GM23338 (cell line): Measurements from ENCODE around the gene TEX13B.

ENCODE experiments used
- CTCF ChIP-seq, 2 experiments: fragments of 200-600 bp in 1 of 2; sonication (generic) in 1 of 2; conservative IDR thresholded peaks; 2 replicates each; pipeline versions ENCODE4 v1.5.1 to v1.6.1; 2016 to 2017; ENCODE audit warnings: antibody characterized with exemption in 2 of 2, low read depth in 2 of 2, mild to moderate bottlenecking in 2 of 2, moderate library complexity in 1 of 2
- ETS1 ChIP-seq: IDR thresholded peaks from 2 replicates; pipeline ENCODE4 v1.6.1; 2016; ENCODE audit warnings: antibody characterized with exemption
- JUNB ChIP-seq: IDR thresholded peaks from one replicate; pipeline ENCODE4 v1.6.1; 2016; ENCODE audit warnings: antibody characterized with exemption; ENCODE audit not compliant: unreplicated experiment
- POLR2AphosphoS5 ChIP-seq: IDR thresholded peaks from 2 replicates; pipeline ENCODE4 v1.6.1; 2016; ENCODE audit warnings: antibody characterized with exemption, low read depth
- REST ChIP-seq: IDR thresholded peaks from one replicate; pipeline ENCODE4 v1.6.1; 2018; ENCODE audit warnings: antibody characterized with exemption; ENCODE audit not compliant: unreplicated experiment
- ZNF462 ChIP-seq: fragments of 250-450 bp; sonication (Bioruptor Pico); IDR thresholded peaks from 2 replicates; pipeline ENCODE4 v1.5.0; 2020; ENCODE audit warnings: mild to moderate bottlenecking, moderate library complexity

- TF ChIP-seq ZNF462 (CRISPR knock-in tag) (no peak), JUNB (no peak), REST (no peak), ETS1 (no peak), POLR2AphosphoS5 (no peak), CTCF (conservative IDR thresholded peaks at IDR 0.05; ENCODE audit: low read depth in 2 of 2) (no peak)
These were observed 10.5 kb downstream of the TEX13B start for GRCh38 chrX:107971636-107972035.
